SK-N-SH treated with all-trans-retinoic acid at 6 μM for 48 hours (cell line): ENCODE measurements around the gene SPATA21.

Experiments used
- ATAC-seq: fragments of 200-7000 bp; cut with Tn5 transposase; 3 replicates; pipeline ENCODE4 v1.9.1; 2020; ENCODE audit warnings: mild to moderate bottlenecking, moderate library complexity
- ARNTL ChIP-seq: fragments of 450-650 bp; formaldehyde crosslinking; IDR thresholded peaks from 2 replicates; pipeline ENCODE4 v1.5.0; 2020; ENCODE audit warnings: low read depth, mild to moderate bottlenecking, moderate library complexity, borderline replicate concordance
- BACH2 ChIP-seq: fragments of 250-450 bp; sonication (Bioruptor Pico); IDR thresholded peaks from 2 replicates; pipeline ENCODE4 v1.9.0; 2021; ENCODE audit warnings: mild to moderate bottlenecking, borderline replicate concordance
- CSDC2 ChIP-seq: fragments of 250-450 bp; sonication (Bioruptor Pico); IDR thresholded peaks from 2 replicates; pipeline ENCODE4 v1.5.0; 2020; ENCODE audit warnings: mild to moderate bottlenecking, moderate library complexity
- CSRNP3 ChIP-seq: fragments of 250-450 bp; sonication (Bioruptor Pico); IDR thresholded peaks from 2 replicates; pipeline ENCODE4 v1.5.1; 2021; ENCODE audit warnings: mild to moderate bottlenecking, moderate library complexity
- ESRRG ChIP-seq: fragments of 250-450 bp; sonication (Bioruptor Pico); IDR thresholded peaks from 2 replicates; pipeline ENCODE4 v1.6.1; 2021; ENCODE audit warnings: mild to moderate bottlenecking
- GLIS3 ChIP-seq: fragments of 250-450 bp; sonication (Bioruptor Pico); IDR thresholded peaks from 2 replicates; pipeline ENCODE4 v1.5.0; 2020; ENCODE audit warnings: mild to moderate bottlenecking, moderate library complexity
- OSR1 ChIP-seq: fragments of 250-450 bp; sonication (Bioruptor Pico); IDR thresholded peaks from 2 replicates; pipeline ENCODE4 v1.8.0; 2022; ENCODE audit warnings: moderate library complexity, mild to moderate bottlenecking, inconsistent platforms
- PATZ1 ChIP-seq: fragments of 250-450 bp; sonication (Bioruptor Pico); IDR thresholded peaks from 2 replicates; pipeline ENCODE4 v1.8.0; 2020; ENCODE audit warnings: mild to moderate bottlenecking, moderate library complexity, borderline replicate concordance
- POU6F1 ChIP-seq: fragments of 250-450 bp; sonication (Bioruptor Pico); IDR thresholded peaks from 2 replicates; pipeline ENCODE4 v1.8.0; 2021; ENCODE audit warnings: low read depth, mild to moderate bottlenecking, moderate library complexity, borderline replicate concordance
- PPARA ChIP-seq: fragments of 250-450 bp; sonication (Bioruptor Pico); IDR thresholded peaks from 2 replicates; pipeline ENCODE4 v1.5.0; 2020; ENCODE audit warnings: mild to moderate bottlenecking, borderline replicate concordance
- RARB ChIP-seq: fragments of 250-450 bp; sonication (Bioruptor Pico); IDR thresholded peaks from 2 replicates; pipeline ENCODE4 v1.8.0; 2021; ENCODE audit warnings: mild to moderate bottlenecking, moderate library complexity
- SNAI2 ChIP-seq: fragments of 250-450 bp; sonication (Bioruptor Pico); IDR thresholded peaks from 2 replicates; pipeline ENCODE4 v1.5.0; 2020; ENCODE audit warnings: mild to moderate bottlenecking, moderate library complexity
- TCF4 ChIP-seq: fragments of 250-450 bp; sonication (Bioruptor Pico); IDR thresholded peaks from 2 replicates; pipeline ENCODE4 v1.8.0; 2021; ENCODE audit warnings: mild to moderate bottlenecking, moderate library complexity, borderline replicate concordance
- TOX ChIP-seq: fragments of 250-450 bp; sonication (Bioruptor Pico); IDR thresholded peaks from 2 replicates; pipeline ENCODE4 v1.8.0; 2021; ENCODE audit warnings: mild to moderate bottlenecking, moderate library complexity, borderline replicate concordance
- TSHZ2 ChIP-seq: fragments of 250-450 bp; sonication (Bioruptor Pico); IDR thresholded peaks from 2 replicates; pipeline ENCODE4 v1.5.0; 2020; ENCODE audit warnings: mild to moderate bottlenecking, moderate library complexity
- ZC3H10 ChIP-seq: fragments of 250-450 bp; sonication (Bioruptor Pico); IDR thresholded peaks from 2 replicates; pipeline ENCODE4 v1.5.1; 2021; ENCODE audit warnings: mild to moderate bottlenecking, moderate library complexity
- ZFP3 ChIP-seq: fragments of 250-450 bp; sonication (Bioruptor Pico); IDR thresholded peaks from 2 replicates; pipeline ENCODE4 v1.5.0; 2020; ENCODE audit warnings: mild to moderate bottlenecking, moderate library complexity
- ZFP30 ChIP-seq: fragments of 450-650 bp; formaldehyde crosslinking; IDR thresholded peaks from 2 replicates; pipeline ENCODE4 v1.5.0; 2022; ENCODE audit warnings: mild to moderate bottlenecking, moderate library complexity
- ZNF565 ChIP-seq: fragments of 450-650 bp; formaldehyde crosslinking; conservative IDR thresholded peaks from 2 replicates; pipeline ENCODE4 v1.5.0; 2020; ENCODE audit warnings: low read depth, mild to moderate bottlenecking, moderate library complexity
- ZNF8 ChIP-seq: fragments of 450-650 bp; formaldehyde crosslinking; IDR thresholded peaks from 2 replicates; pipeline ENCODE4 v1.5.0; 2020; ENCODE audit warnings: mild to moderate bottlenecking, moderate library complexity

The SPATA21 gene

GRCh38 chr1:16449666-16450065, 12.4 kb upstream of the SPATA21 start (continued):
- TF ChIP-seq POU6F1 (CRISPR knock-in tag) (no peak), TCF4 (no peak), CSRNP3 (CRISPR knock-in tag) (no peak), OSR1 (CRISPR knock-in tag) (no peak), ZNF565 (no peak), CSDC2 (CRISPR knock-in tag) (no peak), SNAI2 (CRISPR knock-in tag) (no peak)
- TF ChIP-seq, all 23 proteins: peak for 0

- no peak for TF ChIP-seq TCF4
- TF ChIP-seq CSRNP3 (CRISPR knock-in tag) = no peak
- no peak for TF ChIP-seq PPARA (CRISPR knock-in tag)
- TF ChIP-seq, all 23 proteins: peak for 0
- no peak for ATAC-seq
Measured at GRCh38 chr1:16449065-16449464, 11.8 kb upstream of the SPATA21 start.

GRCh38 chr1:16447641-16448040, 10.4 kb upstream of the SPATA21 start:
- TF ChIP-seq OSR1 (CRISPR knock-in tag) (no peak), PPARA (CRISPR knock-in tag) (no peak), ZC3H10 (CRISPR knock-in tag) (no peak), SNAI2 (CRISPR knock-in tag) (no peak), ZFP30 (CRISPR knock-in tag) (no peak), ZNF8 (no peak), RARB (CRISPR knock-in tag) (no peak), CSRNP3 (CRISPR knock-in tag) (no peak), ESRRG (CRISPR knock-in tag) (no peak), CSDC2 (CRISPR knock-in tag) (no peak), GLIS3 (CRISPR knock-in tag) (no peak), POU6F1 (CRISPR knock-in tag) (no peak), ZFP3 (CRISPR knock-in tag) (no peak), PATZ1 (CRISPR knock-in tag) (no peak), TOX (no peak), TSHZ2 (no peak), ARNTL (CRISPR knock-in tag) (no peak), BACH2 (CRISPR knock-in tag) (no peak), TCF4 (no peak)
- ATAC-seq = no peak
